HG03159 (cell line): ENCODE measurements around the gene SLC6A20.

Experiments
- ATAC-seq: cut with Tn5 transposase; IDR thresholded peaks from one replicate; pipeline ENCODE4 v1.9.1; 2021; ENCODE audit warnings: mild to moderate bottlenecking, moderate library complexity; ENCODE audit not compliant: unreplicated experiment

The SLC6A20 gene

DNA sequence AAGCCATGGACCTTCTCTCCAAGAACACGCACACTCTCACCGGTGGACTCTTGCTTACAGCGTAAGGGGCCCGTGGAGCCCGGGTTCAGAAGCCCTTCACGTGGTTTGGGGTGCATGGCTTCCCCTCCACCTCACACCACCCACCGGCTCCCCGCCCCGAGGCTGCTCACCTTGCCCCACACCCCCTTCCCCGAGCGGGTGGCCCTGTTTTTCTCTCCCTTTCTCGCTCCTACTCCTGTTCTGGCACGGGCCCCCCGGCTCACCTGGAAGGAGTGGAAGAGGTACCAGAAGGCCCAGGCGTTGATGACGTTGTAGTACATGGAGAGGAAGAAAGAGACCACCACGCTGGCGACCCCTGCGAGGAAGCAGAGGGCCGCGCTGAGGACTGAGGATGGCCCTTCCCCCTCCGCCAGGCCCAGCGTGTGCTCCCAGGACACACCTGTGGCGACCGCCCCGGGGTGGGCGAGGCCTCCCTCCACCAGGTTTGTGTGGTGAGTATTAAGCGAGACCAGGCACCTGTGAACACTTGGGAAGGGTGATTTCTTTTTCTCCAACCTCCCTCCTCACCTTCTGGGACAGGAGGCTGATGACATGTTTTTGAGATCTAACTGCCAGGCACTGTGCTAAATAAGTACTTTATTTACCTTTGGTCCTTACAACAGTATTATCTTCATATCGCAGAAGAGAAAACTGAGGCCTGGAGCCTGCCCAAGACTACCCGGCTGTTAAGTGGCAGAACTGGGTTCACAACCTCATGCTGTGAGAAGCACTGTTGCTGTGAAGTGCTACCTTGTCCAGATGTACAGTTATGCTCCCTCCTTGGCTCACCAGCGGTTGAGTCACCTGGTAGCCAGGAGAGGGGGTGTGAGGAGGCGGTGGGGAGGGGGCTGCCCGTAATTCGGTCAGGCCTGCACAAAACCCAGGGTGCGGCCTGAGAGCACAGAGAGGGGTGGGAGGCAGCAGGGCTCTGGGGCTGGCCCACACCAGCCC lies 16.3 kb downstream of the SLC6A20 start:
- ATAC-seq = no peak

DNA sequence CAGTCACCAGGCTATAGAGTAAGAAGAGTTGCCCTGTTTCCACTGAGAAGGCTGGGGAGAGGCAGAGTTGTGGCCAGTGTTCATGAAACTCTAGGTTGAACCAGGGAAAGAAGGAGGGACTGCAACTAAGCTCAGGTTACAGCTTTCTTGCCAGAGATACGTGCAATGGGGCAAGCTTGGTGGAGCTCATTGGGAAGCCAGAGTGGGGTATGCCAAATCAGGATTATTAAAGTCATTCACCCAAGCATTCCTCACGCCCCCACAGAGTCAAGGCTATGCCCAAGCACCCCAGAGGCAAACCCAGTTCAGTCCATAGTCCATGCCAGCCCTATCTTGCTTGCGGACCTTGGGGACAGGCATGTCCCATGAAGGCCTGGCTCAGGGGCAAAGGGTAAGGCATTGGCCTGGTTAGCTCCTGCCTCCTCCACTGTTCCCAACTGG lies 17.6 kb downstream of the SLC6A20 start:
- ATAC-seq = no peak

DNA sequence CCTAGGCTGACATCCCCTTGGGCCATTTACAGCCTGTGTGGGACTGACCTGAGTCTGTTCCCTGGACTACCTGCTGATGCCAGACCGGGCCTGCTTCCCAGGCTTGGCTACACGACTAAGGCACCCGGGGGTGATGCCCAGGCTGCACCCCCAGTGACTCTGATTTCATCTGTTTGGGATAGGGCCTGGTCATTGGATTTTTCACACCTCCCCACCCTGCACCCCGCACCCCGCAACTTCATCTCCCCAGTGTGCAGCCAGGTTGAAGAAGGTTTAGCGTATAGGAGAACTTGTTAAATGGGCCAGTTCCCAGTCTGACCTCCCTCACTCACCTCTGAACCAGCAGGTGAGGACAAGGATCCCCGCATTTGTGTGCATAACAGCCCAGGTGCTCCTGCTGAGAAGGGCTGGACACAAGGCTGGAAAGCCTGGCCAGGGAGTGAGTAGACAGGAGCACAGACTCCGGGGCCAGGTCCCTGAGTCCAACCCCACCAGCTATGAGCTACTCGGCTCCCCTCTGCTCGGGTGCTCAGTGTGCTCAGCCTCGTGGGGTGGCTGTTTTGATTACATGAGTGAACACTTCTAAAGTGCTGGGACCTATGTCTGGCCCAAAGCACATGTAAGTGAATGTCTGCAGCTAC lies 18.5 kb downstream of the SLC6A20 start:
- ATAC-seq = no peak

DNA sequence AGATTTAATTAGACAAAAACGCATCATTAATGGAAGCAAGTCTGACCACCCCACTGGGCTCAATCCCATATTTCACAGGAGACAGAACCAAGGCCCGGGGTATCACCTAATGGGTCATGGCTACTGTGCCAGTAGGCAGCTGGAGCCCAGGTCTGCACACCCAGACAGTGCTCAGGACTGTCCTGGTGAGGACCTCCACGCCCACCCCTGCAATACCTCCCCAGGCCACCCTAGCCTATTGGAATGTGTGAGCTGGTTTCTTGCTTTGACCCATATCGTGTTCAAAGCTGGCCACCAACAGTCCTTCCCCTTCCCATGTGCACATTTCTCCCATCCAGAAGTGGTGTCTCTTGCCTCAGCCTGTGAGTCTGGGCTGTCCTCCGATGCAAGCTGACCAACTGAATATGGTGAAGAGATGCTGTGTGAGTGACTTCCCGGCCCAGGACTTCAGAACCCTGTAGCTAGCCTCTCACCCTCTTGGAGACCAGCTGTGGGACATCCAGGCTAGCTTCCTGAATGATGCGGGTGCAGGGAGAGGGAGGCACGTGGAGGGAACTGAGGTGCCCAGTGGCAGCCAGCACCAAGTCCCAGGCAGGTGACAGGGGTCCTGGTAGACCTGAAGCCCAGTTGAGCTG lies 19.1 kb downstream of the SLC6A20 start:
- ATAC-seq = no peak

DNA sequence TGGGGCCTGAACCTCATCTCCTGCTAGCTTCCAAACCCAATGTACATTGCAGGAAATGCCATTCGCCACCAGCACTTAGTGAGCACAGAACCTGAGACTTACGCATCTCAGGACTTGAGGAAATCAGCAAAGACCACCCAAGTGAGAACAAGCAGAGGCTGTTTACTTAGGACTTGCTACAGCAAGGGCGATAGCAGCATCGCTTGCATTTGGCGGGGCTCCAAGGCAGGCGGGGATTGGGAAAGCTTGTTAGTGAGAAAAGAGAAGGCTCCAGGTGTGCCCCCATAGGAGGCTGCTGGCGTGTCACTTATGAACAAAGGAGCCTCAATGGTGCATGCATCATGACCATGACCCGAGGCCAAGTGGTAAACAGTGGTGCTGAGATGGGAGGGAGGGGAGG lies 19.7 kb downstream of the SLC6A20 start:
- no peak for ATAC-seq

DNA sequence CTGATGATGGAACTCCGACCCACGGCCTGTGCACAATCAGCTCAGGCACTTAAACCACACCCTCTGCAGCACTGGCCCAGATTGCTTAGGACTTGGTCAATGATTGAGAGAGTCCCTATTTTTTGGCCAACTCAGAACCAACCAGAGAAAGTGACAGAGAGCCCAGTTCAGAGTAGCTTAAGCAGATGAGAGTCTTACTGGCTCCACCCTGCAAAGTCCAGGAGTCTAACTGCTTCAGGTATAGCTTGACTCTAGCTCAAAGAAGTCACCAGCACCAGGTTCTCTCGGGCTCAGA lies 20.1 kb downstream of the SLC6A20 start:
- no peak for ATAC-seq

DNA sequence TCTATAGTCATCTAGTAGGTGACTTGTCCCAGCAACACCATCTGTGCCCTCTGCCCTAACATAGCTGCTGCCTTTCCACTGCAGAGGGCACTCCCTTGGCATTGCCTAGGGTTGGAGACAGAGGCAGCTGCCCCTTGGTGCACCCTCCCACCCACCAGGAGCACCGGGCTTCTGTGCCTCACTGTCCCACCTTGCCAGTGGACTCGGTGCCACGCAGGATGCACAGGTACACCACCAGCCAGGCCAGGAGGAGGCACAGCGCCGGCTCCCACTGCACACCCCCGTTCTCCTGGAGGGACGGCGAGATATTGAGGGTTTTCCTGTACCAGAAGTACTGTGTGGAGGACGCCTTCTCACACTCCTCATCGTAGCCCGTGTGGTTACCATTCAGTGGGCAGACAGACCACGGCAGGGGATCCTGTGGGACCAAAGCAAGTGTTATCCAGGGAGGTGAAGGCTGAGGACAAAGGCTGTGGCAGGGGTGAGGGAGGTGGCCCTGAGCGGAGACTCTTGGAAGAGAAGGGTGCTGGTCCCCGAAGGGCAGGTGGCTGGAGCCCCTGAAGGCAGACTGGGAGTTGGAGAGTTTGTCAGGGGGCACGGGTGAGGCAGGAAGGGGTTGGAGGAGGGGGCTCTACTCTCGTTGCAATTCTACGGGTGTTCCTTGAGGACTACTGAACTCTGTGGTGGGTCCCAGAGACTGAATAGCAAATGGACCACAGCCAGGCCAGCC lies 20.6 kb downstream of the SLC6A20 start:
- ATAC-seq = no peak

DNA sequence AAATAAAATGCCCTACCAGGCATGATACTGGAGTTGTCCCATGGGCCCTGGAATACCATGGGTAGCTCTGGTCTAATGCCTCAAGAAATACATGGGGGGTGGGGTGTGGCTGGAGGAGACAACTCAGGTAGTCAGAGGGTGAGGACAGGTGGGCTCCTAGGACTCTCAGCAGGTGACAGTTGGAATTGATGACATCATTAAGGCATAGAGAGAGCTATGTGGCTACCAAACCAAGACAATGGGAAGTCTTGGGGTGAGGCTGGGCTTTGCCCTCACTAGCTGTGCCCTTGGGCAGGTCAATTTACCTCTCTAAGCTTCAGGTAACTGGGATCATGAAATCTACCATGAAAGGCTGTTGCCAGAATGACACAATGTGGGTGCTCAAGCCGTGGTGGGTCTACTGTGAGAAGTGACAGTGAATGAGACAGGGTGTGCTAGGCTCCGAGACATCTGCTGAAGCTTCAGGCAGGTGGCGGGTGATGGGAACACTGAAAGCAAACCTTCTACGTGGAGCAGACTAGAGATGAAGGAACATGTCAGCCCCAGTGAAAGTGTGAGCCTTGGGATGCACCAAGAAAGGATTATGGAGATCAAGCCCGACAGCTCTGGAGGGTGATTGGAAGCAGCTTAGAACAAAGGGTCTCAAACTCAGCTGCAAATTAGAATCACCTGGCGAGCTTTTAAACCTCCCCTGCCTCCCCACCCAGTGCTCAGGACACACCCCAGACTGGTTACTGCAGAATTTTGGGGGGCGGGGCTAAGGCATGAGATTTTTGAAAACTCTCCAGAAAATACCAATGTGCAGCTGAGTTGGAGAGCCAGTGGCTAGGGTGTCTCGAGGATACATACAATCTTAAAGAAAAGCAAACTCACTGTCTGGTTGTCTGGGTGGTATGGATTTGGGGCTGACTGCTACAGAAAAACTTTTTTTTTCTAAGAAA lies 21.5 kb downstream of the SLC6A20 start:
- ATAC-seq = no peak

DNA sequence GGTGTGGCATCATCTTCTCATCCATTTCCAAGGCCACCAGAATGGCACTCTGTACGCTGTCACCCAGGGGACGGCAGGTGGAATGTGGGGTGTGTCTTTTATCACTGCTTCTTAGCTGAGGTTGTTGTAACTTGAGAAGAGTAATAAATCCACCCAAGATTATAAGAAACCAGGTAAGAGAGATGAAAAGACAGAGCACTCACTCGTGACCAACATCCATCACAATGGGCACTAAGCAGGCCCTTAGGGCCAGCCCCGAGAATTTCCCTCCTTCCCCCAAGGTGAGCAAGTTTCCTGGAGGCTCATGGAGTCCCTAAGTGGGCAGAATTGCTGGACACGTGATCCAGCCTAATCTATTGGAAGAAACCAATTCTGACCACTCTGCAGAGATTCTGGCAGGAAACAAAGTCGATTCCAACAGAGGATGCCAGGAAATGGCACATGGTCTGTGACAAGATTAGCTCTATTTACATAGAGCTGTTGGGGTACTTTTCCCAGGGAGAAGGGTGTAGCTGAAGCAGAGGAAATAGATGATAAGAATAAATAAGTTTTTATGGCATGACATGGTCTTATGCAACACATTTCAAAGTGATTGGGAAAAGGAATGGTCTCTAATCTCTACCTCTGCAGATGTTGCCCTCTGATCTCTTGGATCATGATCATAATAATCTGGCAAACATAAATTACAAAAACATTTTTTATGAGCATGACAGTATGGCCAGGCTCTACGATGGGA lies 22.5 kb downstream of the SLC6A20 start:
- ATAC-seq = no peak

DNA sequence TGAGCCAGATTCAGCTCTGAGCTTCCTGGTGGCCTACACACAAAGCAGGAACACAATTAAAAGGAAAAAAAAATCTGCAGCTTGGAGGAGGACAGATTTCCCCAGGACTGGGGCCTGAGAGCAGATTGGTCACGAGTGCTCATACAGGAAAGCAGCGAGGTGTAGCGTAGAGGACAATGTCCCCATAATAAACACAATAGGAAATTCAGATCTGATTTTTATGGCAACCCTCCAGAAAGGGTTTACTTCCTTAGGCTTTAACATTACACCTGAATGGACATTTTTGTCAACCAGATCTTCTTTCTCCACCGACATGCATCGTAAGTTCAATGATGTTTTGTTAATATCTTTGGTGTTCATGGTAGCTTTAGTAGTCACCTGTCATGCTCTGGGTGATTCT lies 23.3 kb downstream of the SLC6A20 start:
- ATAC-seq = no peak

DNA sequence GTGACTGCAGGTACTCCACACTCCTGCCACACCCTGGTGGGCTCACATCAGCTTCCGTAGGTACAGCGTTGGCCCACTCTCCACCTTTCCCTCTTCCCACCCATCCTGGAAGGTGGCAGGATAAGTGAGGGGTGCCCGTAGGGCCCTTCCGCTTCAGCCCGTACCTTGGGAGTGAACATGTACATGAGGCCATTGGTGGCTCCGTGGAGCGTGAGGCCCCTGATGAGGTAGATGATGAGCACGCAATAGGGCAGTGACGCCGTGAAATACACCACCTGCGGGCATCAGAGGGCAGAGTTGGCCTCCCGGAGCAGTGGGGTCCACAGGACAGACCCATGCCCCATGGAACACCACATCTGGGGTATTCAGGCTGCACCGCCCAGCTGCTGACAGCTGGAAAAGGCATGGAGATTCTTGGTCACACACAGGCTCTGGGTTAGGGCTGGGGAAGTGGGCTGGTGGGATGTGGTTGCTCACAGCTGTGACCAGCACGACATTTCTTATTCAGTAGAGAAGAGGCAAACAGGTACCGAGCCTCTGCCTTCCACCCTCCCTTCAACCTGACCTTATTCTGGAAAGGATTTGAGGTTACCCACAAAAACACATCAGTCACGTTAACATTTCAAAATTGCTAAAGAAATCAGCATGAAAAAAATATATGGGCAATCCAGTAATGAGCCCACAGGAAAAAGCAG lies 23.8 kb downstream of the SLC6A20 start:
- ATAC-seq = no peak

DNA sequence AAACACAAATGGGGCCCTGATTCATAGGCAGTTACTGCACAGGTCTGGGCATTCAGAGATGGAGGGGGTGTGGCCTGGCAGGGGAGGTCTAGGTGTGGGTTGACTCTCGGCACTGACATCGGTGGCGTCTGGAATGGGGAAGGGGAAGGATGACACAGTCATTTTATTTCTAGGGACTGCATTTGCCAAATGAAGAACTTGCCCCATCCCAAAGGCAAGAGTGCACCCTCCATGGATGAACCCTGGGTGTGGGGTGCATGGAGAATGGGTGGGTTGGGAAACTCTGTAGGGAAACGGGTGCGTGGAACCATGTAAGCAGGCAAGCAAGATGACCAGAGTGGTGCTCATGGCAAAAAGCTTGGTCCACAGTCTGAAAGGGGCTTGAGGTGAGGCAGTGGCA lies 24.5 kb downstream of the SLC6A20 start:
- ATAC-seq = no peak

DNA sequence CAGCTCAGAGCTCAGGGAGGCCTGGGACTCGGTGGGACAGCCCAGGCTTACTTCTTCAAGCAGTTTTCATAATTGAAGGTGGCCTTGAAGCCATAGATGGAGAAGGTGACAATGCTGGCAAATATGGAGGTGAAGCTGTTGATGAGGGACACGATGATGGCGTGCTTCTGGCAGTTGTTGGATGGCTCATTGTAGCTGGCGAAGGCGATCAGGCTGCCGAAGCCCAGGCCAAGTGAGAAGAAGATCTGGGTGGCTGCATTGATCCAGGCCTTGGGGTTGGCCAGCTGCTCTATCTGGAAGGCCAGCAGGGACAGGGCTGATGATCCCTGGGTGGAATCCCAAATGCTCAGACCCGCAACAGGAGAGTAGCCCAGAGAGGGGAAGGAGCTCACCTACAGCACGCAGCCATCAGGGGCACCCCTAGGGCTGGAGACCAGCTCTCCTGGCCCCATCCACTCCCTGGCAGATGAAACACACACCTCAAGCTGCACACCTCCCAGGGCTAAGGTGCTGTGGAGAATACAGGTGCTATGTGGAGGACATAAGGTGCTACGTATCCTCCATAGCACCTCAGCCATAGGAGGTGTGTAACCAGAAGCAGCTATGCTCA lies 25.1 kb downstream of the SLC6A20 start:
- no peak for ATAC-seq

DNA sequence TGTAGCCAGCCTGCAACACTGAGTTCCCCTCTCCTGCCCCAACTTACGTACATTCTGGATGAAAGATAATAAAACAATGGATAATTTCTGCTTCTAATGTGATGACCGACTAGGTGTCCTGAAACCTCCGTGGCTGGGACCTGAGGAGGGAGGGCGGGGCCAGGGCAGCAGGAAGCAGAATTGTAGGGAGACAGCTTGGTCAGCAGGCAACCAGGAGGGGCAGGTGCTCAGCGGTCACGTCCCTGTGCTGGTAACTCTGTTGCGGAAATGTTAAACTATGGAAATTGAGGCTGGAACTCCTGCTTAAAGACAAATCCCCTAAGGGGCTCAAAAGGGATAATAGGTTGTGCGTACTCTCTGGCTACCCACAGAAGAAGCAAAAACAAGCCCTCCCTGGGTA lies 30.4 kb downstream of the SLC6A20 start:
- ATAC-seq = no peak

DNA sequence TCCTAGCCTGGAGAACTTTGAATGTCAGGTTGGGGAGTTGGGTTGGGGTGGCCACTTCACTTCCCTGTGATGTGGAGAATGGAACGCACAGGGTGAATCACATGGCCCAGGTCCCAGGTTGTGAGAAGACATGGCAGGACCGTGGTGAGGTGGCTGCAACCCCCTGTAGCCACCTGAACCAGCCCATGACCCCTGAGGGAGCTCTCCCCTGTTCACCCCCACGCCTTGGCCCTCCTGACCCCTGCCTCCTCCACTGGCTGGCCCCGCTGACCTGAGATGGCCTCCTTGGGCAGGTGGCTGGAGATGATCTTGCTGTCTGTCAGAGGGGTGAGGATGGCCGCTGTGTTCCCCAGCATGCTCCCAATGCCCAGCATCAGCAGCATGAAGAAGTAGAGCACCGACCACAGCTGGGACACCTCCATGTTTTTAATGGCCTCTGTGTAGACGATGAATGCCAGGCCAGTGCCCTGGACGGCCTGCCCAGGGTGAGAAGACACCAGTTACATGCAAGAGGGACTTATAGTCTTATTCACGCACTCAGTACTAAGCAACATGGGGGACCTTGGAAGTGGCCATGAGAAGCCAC lies 31.0 kb downstream of the SLC6A20 start:
- no peak for ATAC-seq

DNA sequence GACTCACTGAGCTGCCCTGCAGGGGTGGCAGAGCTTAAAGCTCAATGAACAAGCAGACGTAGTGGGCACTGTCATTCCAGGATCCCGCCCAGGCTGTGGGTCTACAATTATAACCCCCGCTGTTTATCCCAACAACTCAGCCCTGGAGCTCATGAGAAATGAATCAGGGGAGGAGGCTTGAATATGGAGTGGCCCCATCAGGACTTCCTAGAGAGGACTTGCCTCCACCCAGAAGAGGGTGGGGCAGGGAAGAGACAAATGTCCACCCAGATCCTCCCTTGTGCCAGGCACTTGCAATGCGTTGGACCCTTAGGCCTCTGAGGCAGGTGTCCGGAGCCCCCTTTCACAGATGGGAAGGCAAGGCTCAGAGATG lies 33.0 kb downstream of the SLC6A20 start:
- no peak for ATAC-seq

DNA sequence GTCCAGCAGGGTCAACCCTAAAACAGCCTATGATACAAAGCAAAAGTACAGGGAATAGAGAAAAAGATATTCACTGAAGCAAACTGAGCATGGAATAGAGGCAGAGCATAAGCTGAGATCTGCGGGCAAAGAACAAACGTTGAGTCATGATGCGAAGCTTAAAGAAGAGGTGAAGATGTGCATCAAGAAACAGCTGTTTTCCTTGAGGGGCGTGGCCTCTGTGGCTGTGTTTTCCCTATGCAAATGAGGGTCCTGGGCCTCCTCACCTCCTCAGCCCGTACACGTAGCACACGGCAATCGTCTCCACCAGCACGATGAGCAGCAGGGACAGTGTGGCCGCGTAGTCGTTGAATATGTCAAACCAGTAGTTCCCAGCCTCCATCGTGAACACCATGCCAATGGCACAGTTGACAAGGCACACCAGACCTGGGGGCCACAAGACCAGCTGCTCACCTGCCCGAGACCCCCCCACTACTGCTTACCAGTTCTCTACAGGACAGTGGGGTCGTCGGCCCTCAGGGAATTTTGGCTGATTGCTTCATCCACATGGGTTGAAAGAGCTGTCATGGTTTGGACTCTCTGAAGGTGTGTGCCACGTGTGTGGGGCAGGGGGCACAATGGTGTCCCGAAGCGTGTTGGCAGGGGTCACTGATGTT lies 33.6 kb downstream of the SLC6A20 start:
- ATAC-seq = no peak

DNA sequence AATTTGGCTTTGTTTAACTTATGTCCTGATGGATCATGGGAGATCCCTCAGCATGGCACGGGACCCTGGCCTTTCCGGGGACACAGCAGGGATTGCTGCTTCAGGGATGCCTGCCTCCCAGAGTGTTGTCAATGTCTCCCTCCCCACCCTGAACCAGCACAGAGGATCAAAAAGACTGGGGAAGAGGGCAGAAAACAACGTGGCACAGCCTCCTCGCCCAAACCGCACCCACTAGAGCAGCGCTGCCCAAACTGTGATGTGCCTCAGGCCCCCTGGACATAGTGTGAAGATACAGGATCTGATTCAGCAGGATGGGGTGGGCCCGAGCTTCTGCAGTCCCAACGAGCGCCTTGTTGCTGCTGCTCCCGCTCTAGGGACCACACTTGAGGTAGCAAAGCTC lies 34.5 kb downstream of the SLC6A20 start:
- ATAC-seq = no peak
